ENCODE measurements around the gene CDRT15. TPM values are rescaled to one million over a fixed set of nuclear protein-coding genes. Genes with fewer than 3 reads are reported as not detected.
"Not testable (repeated sequence)": the region's sequence is repeated elsewhere in the genome, so short reads cannot be mapped to it uniquely, and the experiment has no call there.

The CDRT15 gene
- total RNA-seq: not detected

GRCh38 chr17:14236762-14237161 lies at the start of gene CDRT15:
Gene CDRT15, minus strand, starts transcription at chr17:14236862. Its CDS starts 29 bp downstream, at chr17:14236833.
- H3K9me3 ChIP-seq; H3K27ac ChIP-seq; H3K4me1 ChIP-seq; H3K4me3 ChIP-seq; DNase-seq (ENCODE audit: extremely low spot score in 2 of 2); H3K36me3 ChIP-seq; H3K27me3 ChIP-seq; intact Hi-C loops (cut with DNase I): not testable (repeated sequence)

GRCh38 chr17:14282726-14283125 lies 46.1 kb upstream of the CDRT15 start:
- H3K27ac ChIP-seq: no peak overlapping the region
- intact Hi-C loops (cut with DNase I): no loop called here
- H3K9me3 ChIP-seq: no peaks in the 10 kb centered on the region
- H3K36me3 ChIP-seq: no peaks in the 10 kb centered on the region
- H3K27me3 ChIP-seq: no peaks in the 10 kb centered on the region
- TF ChIP-seq POLR2AphosphoS5 (IDR thresholded peaks at IDR 0.05; ENCODE audit: insufficient read depth in 1 of 2, low read depth in 1 of 2): no peak
- no peak for TF ChIP-seq CTCF (IDR thresholded peaks at IDR 0.05)
- H3K4me1 ChIP-seq: no peaks in the 10 kb centered on the region
- no peak for DNase-seq (ENCODE audit: extremely low spot score in 2 of 2)
- H3K4me3 ChIP-seq: no peak overlapping the region

- Histone ChIP-seq H3K27me3 (no peaks in the 10 kb centered on the region), H3K4me1 (no peaks in the 10 kb centered on the region), H3K4me3 (no peak overlapping the region), H3K36me3 (no peaks in the 10 kb centered on the region), H3K27ac (no peak overlapping the region), H3K9me3 (no peaks in the 10 kb centered on the region)
- TF ChIP-seq POLR2AphosphoS5 (IDR thresholded peaks at IDR 0.05; ENCODE audit: insufficient read depth in 1 of 2, low read depth in 1 of 2): no peak
- no peak for TF ChIP-seq CTCF (IDR thresholded peaks at IDR 0.05)
- TF ChIP-seq POLR2A (IDR thresholded peaks at IDR 0.05): no peak
- no peak for DNase-seq (ENCODE audit: extremely low spot score in 2 of 2)
- intact Hi-C loops (cut with DNase I): no loop called here
These were observed 44.9 kb upstream of the CDRT15 start for GRCh38 chr17:14281530-14281929.

- no peak overlapping the region for H3K27ac ChIP-seq
- no peak for TF ChIP-seq POLR2AphosphoS5 (IDR thresholded peaks at IDR 0.05; ENCODE audit: insufficient read depth in 1 of 2, low read depth in 1 of 2)
- no peak for TF ChIP-seq POLR2A (IDR thresholded peaks at IDR 0.05)
- no peak for TF ChIP-seq CTCF (IDR thresholded peaks at IDR 0.05)
- no peaks in the 10 kb centered on the region for H3K27me3 ChIP-seq
- intact Hi-C loops (cut with DNase I): no loop called here
- peak in 1 of 2 donors; percentile 62 for DNase-seq (ENCODE audit: extremely low spot score in 2 of 2)
- H3K4me1 ChIP-seq: no peaks in the 10 kb centered on the region
- H3K9me3 ChIP-seq: no peaks in the 10 kb centered on the region
- no peak overlapping the region for H3K4me3 ChIP-seq
- H3K36me3 ChIP-seq: no peaks in the 10 kb centered on the region
These were observed 40.0 kb upstream of the CDRT15 start for GRCh38 chr17:14276535-14277250.

- no peaks in the 10 kb centered on the region for H3K36me3 ChIP-seq
- H3K27me3 ChIP-seq: no peaks in the 10 kb centered on the region
- no peak overlapping the region for H3K27ac ChIP-seq
- H3K4me3 ChIP-seq: no peak overlapping the region
- TF ChIP-seq CTCF (IDR thresholded peaks at IDR 0.05) (no peak), POLR2AphosphoS5 (IDR thresholded peaks at IDR 0.05; ENCODE audit: insufficient read depth in 1 of 2, low read depth in 1 of 2) (no peak)
- no peaks in the 10 kb centered on the region for H3K4me1 ChIP-seq
- no peaks in the 10 kb centered on the region for H3K9me3 ChIP-seq
- DNase-seq (ENCODE audit: extremely low spot score in 2 of 2): no peak
- intact Hi-C loops (cut with DNase I): no loop called here
These were observed 33.8 kb upstream of the CDRT15 start for GRCh38 chr17:14270508-14270907.
